GM23338 (cell line): ENCODE results near the gene STAT1. TPM values are rescaled to one million over a fixed set of nuclear protein-coding genes. Genes with fewer than 3 reads are reported as not detected.
"Not testable (repeated sequence)": the region's sequence is repeated elsewhere in the genome, so short reads cannot be mapped to it uniquely, and the experiment has no call there.

Experiments
- ATAC-seq: fragments of 200-7000 bp; cut with Tn5 transposase; 3 replicates; pipeline ENCODE4 v1.9.1; 2020
- DNase-seq: peaks from one replicate; pipeline ENCODE4 v3.0.0-alpha.2; 2015; ENCODE audit warnings: low spot score
- H2AFZ ChIP-seq: fragments of 200-600 bp; sonication (generic); 2 replicates; pipeline ENCODE4 v1.8.0; 2016; ENCODE audit warnings: antibody characterized with exemption, mild to moderate bottlenecking, moderate library complexity
- H3F3A ChIP-seq: fragments of 200-600 bp; sonication (generic); replicated peaks from 2 replicates; pipeline ENCODE4 v1.8.0; 2017; ENCODE audit warnings: antibody characterized with exemption, mixed run types, low read depth
- H3K27ac ChIP-seq: fragments of 200-600 bp; sonication (generic); 2 replicates; pipeline ENCODE4 v1.6.1; 2016; ENCODE audit warnings: low read depth
- H3K27me3 ChIP-seq: fragments of 200-600 bp; sonication (generic); 2 replicates; pipeline ENCODE4 v1.8.0; 2016; ENCODE audit warnings: mild to moderate bottlenecking, mixed run types, moderate library complexity; ENCODE audit not compliant: insufficient read depth
- H3K36me3 ChIP-seq: fragments of 200-600 bp; sonication (generic); 2 replicates; pipeline ENCODE4 v1.8.0; 2016; ENCODE audit warnings: mild to moderate bottlenecking; ENCODE audit not compliant: insufficient read depth
- H3K4me1 ChIP-seq: fragments of 200-600 bp; sonication (generic); 2 replicates; pipeline ENCODE4 v1.8.0; 2016; ENCODE audit warnings: mild to moderate bottlenecking, moderate library complexity; ENCODE audit not compliant: insufficient read depth
- H3K4me2 ChIP-seq: fragments of 200-600 bp; sonication (generic); 2 replicates; pipeline ENCODE4 v1.7.1; 2017; ENCODE audit warnings: mixed run types
- H3K4me3 ChIP-seq: fragments of 200-600 bp; sonication (generic); 2 replicates; pipeline ENCODE4 v1.6.1; 2016; ENCODE audit warnings: mixed run types
- H3K79me2 ChIP-seq: fragments of 200-600 bp; sonication (generic); replicated peaks from 2 replicates; pipeline ENCODE4 v1.8.0; 2017; ENCODE audit warnings: mild to moderate bottlenecking; ENCODE audit not compliant: insufficient read depth
- H3K9me2 ChIP-seq: fragments of 200-600 bp; sonication (generic); 2 replicates; pipeline ENCODE4 v1.8.0; 2017; ENCODE audit not compliant: insufficient read depth
- H4K20me1 ChIP-seq: fragments of 200-600 bp; sonication (generic); replicated peaks from 2 replicates; pipeline ENCODE4 v1.8.0; 2017; ENCODE audit warnings: mild to moderate bottlenecking; ENCODE audit not compliant: insufficient read depth
- H3K27ac Mint-ChIP-seq: 2 replicates; pipeline ENCODE4 v1.8.0; 2020; ENCODE audit warnings: inconsistent platforms, mild to moderate bottlenecking, moderate library complexity, mixed read lengths
- H3K27me3 Mint-ChIP-seq: 3 replicates; pipeline ENCODE4 v1.8.0; 2022; ENCODE audit warnings: low read depth, mild to moderate bottlenecking, moderate library complexity, mixed read lengths, inconsistent platforms; ENCODE audit not compliant: insufficient read depth, poor library complexity
- H3K36me3 Mint-ChIP-seq: 3 replicates; pipeline ENCODE4 v1.8.0; 2021; ENCODE audit warnings: low read depth, mild to moderate bottlenecking, inconsistent platforms, moderate library complexity, mixed read lengths
- H3K4me1 Mint-ChIP-seq: 3 replicates; pipeline ENCODE4 v1.8.0; 2020; ENCODE audit warnings: mild to moderate bottlenecking, inconsistent platforms, mixed read lengths
- H3K4me3 Mint-ChIP-seq: 3 replicates; pipeline ENCODE4 v1.8.0; 2021; ENCODE audit warnings: moderate library complexity, mild to moderate bottlenecking, inconsistent platforms, mixed read lengths
- H3K9me3 Mint-ChIP-seq: 3 replicates; pipeline ENCODE4 v1.8.0; 2020; ENCODE audit warnings: moderate library complexity, mild to moderate bottlenecking, inconsistent platforms, mixed read lengths
- EZH2 ChIP-seq: fragments of 200-600 bp; sonication (generic); IDR thresholded peaks from one replicate; pipeline ENCODE4 v1.8.0; 2017; ENCODE audit warnings: antibody characterized with exemption, mild to moderate bottlenecking, low read depth; ENCODE audit not compliant: unreplicated experiment
- EZH2phosphoT487 ChIP-seq: fragments of 200-600 bp; sonication (generic); IDR thresholded peaks from one replicate; pipeline ENCODE4 v1.8.1; 2018; ENCODE audit warnings: antibody characterized with exemption; ENCODE audit not compliant: unreplicated experiment
- ZNF114 ChIP-seq: fragments of 250-450 bp; sonication (Bioruptor Pico); IDR thresholded peaks from 2 replicates; pipeline ENCODE4 v1.5.0; 2020; ENCODE audit warnings: mild to moderate bottlenecking, moderate library complexity
- ZNF462 ChIP-seq: fragments of 250-450 bp; sonication (Bioruptor Pico); IDR thresholded peaks from 2 replicates; pipeline ENCODE4 v1.5.0; 2020; ENCODE audit warnings: mild to moderate bottlenecking, moderate library complexity
- polyA plus RNA-seq: library from polyadenylated mRNA; unstranded; fragments of >200 nt; fragmentation: Nextera tagmentation; extraction: Ambion mirVana; gene quantifications from 2 replicates; pipeline ENCODE4 v1.2.1, GENCODE V29; 2016
- total RNA-seq: library from RNA; depleted of rRNA; stranded (reverse); fragments of >200 nt; shearing (Covaris generic); gene quantifications from 2 replicates; pipeline ENCODE4 v1.2.3, GENCODE V29; 2014

Gene STAT1
- total and polyA plus RNA-seq, 2 experiments from 2014 or later = 15.1 to 47.4 TPM

GRCh38 chr2:190961918-190962487 lies 52.0 kb downstream of the STAT1 start (continued):
- TF ChIP-seq ZNF462 = no peak
- TF ChIP-seq ZNF114 (CRISPR knock-in tag) = no peak
- TF ChIP-seq EZH2phosphoT487 = no peak
- no peak for TF ChIP-seq EZH2

- H2AFZ ChIP-seq, H3K9me2 ChIP-seq, H3K4me1 Mint-ChIP-seq, H3K27me3 Mint-ChIP-seq, H3K27ac ChIP-seq, H3K4me3 ChIP-seq, H4K20me1 ChIP-seq, ATAC-seq, H3K4me2 ChIP-seq, H3K4me1 ChIP-seq, H3K27me3 ChIP-seq, H3K79me2 ChIP-seq, DNase-seq, H3K36me3 ChIP-seq, H3K27ac Mint-ChIP-seq, H3F3A ChIP-seq, H3K4me3 Mint-ChIP-seq, H3K36me3 Mint-ChIP-seq: not testable (repeated sequence)
- H3K9me3 Mint-ChIP-seq = peaks cover 11% of the 10 kb centered on the region; the same call in 2 of the 3 replicates
These were observed 52.9 kb downstream of the STAT1 start for GRCh38 chr2:190961117-190961516.
